Natural killer cell (primary cell): ENCODE results near the gene HGS. TPM values are rescaled to one million over a fixed set of nuclear protein-coding genes. Genes with fewer than 3 reads are reported as not detected.

ENCODE experiments used
- ATAC-seq, 3 donors: fragments of 150-1000 bp in 2 of 3; fragments of 200-7000 bp in 1 of 3; cut with Tn5 transposase; 1 replicate in 1 of 3; 2 replicates in 2 of 3; pipeline ENCODE4 v1.10.0; 2021; ENCODE audit warnings: mild to moderate bottlenecking in 2 of 3, moderate library complexity in 2 of 3
- DNase-seq, 2 donors: peaks; one replicate each; pipeline versions ENCODE4 v3.0.0 to v3.0.0-alpha.2; 2013 to 2021; ENCODE audit warnings: mixed read lengths in 1 of 2
- H3K27ac ChIP-seq: one replicate; pipeline ENCODE4 v1.5.1; 2013; ENCODE audit warnings: mild to moderate bottlenecking, low read length
- H3K27me3 ChIP-seq: one replicate; pipeline ENCODE4 v1.6.1; 2013; ENCODE audit warnings: low read length; ENCODE audit not compliant: control insufficient read depth, insufficient read depth
- H3K36me3 ChIP-seq: one replicate; pipeline ENCODE4 v1.6.1; 2013; ENCODE audit warnings: low read length; ENCODE audit not compliant: control insufficient read depth, insufficient read depth
- H3K4me1 ChIP-seq: one replicate; pipeline ENCODE4 v1.6.1; 2013; ENCODE audit warnings: low read length; ENCODE audit not compliant: control insufficient read depth, insufficient read depth
- H3K4me3 ChIP-seq: one replicate; pipeline ENCODE4 v1.5.1; 2013; ENCODE audit warnings: low read length
- H3K9me3 ChIP-seq: one replicate; pipeline ENCODE4 v1.6.1; 2013; ENCODE audit warnings: low read length; ENCODE audit not compliant: control insufficient read depth, insufficient read depth
- H3K27ac Mint-ChIP-seq, 2 donors: one replicate each; pipeline ENCODE4 v1.8.0; 2022; ENCODE audit warnings: mild to moderate bottlenecking in 2 of 2, mixed read lengths in 2 of 2, moderate library complexity in 1 of 2
- H3K27me3 Mint-ChIP-seq, 2 donors: one replicate each; pipeline ENCODE4 v1.8.0; 2022; ENCODE audit warnings: low read depth in 2 of 2, mixed read lengths in 2 of 2
- H3K36me3 Mint-ChIP-seq: one replicate; pipeline ENCODE4 v1.8.0; 2022; ENCODE audit warnings: mixed read lengths
- H3K4me1 Mint-ChIP-seq, 2 donors: one replicate each; pipeline ENCODE4 v1.8.0; 2022; ENCODE audit warnings: mixed read lengths in 2 of 2
- H3K4me3 Mint-ChIP-seq: one replicate; pipeline ENCODE4 v1.8.0; 2022; ENCODE audit warnings: mild to moderate bottlenecking, moderate library complexity, mixed read lengths
- H3K9me3 Mint-ChIP-seq, 2 donors: one replicate each; pipeline ENCODE4 v1.8.0; 2022; ENCODE audit warnings: mixed read lengths in 2 of 2
- WGBS: methylation state at CpG from one replicate; pipeline ENCODE4 v1.1.7; 2013; ENCODE audit warnings: missing lambda C conversion rate; ENCODE audit not compliant: insufficient coverage; 5-methylcytosine and 5-hydroxymethylcytosine counted together
- intact Hi-C: fragments of 100-400 bp; cut with micrococcal nuclease; formaldehyde crosslinking; loops from one replicate; pipeline ENCODE4 v1.14.2; 2022
- total RNA-seq, 4 donors: library from RNA; stranded (reverse); fragments of 120-200 nt in 1 of 4; gene quantifications; one replicate each; pipeline versions ENCODE4 v1.2.3 to v1.2.4, GENCODE V29; 2013 to 2022
- TF ChIP-seq, protein P1 (sequence below): fragments of 200-600 bp; IDR thresholded peaks from one replicate; pipeline ENCODE4 v1.8.0; 2022; ENCODE audit warnings: antibody characterized with exemption

Gene HGS
- total RNA-seq, 3 donors from 2014 or later (not counting 1 experiment from before 2014, with no cell fraction given), result 179 to 186 (median 181) TPM

GRCh38 chr17:81691196-81691595 is 7.4 kb downstream of the HGS start:
- Histone ChIP-seq H3K27me3 (no peaks in the 10 kb centered on the region), H3K27ac (no peak overlapping the region), H3K4me3 (no peak overlapping the region), H3K36me3 (peaks cover 89% of the 10 kb centered on the region), H3K4me1 (no peaks in the 10 kb centered on the region), H3K9me3 (no peaks in the 10 kb centered on the region)
- intact Hi-C loops, result no loop called here
- no peak for DNase-seq
- ATAC-seq, result no peak
- Mint-ChIP-seq H3K27me3 (no peaks in the 10 kb centered on the region), H3K4me1 (peaks cover 11 to 25% of the 10 kb centered on the region in 2 donors), H3K36me3 (no peaks in the 10 kb centered on the region), H3K9me3 (no peaks in the 10 kb centered on the region), H3K27ac (no peak overlapping the region), H3K4me3 (no peak overlapping the region)
- 97% methylated on average over 18 of the region's 18 CpGs for WGBS
- TF ChIP-seq, protein P1, sequence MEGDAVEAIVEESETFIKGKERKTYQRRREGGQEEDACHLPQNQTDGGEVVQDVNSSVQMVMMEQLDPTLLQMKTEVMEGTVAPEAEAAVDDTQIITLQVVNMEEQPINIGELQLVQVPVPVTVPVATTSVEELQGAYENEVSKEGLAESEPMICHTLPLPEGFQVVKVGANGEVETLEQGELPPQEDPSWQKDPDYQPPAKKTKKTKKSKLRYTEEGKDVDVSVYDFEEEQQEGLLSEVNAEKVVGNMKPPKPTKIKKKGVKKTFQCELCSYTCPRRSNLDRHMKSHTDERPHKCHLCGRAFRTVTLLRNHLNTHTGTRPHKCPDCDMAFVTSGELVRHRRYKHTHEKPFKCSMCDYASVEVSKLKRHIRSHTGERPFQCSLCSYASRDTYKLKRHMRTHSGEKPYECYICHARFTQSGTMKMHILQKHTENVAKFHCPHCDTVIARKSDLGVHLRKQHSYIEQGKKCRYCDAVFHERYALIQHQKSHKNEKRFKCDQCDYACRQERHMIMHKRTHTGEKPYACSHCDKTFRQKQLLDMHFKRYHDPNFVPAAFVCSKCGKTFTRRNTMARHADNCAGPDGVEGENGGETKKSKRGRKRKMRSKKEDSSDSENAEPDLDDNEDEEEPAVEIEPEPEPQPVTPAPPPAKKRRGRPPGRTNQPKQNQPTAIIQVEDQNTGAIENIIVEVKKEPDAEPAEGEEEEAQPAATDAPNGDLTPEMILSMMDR, result no peak

GRCh38 chr17:81691608-81692007 is 7.8 kb downstream of the HGS start:
- 97% methylated on average over 20 of the region's 20 CpGs for WGBS
- peaks cover 89% of the 10 kb centered on the region for H3K36me3 ChIP-seq
- no peak overlapping the region for H3K4me3 ChIP-seq
- DNase-seq (no peak), ATAC-seq (no peak)
- Mint-ChIP-seq H3K27ac (no peak overlapping the region), H3K27me3 (no peaks in the 10 kb centered on the region), H3K36me3 (no peaks in the 10 kb centered on the region), H3K4me3 (no peak overlapping the region), H3K9me3 (no peaks in the 10 kb centered on the region), H3K4me1 (peaks cover 11 to 22% of the 10 kb centered on the region in 2 donors)
- H3K4me1 ChIP-seq, result no peaks in the 10 kb centered on the region
- H3K27me3 ChIP-seq, result no peaks in the 10 kb centered on the region
- no peak overlapping the region for H3K27ac ChIP-seq
- TF ChIP-seq, protein P1, result no peak
- no peaks in the 10 kb centered on the region for H3K9me3 ChIP-seq
- intact Hi-C loops, result no loop called here

DNA sequence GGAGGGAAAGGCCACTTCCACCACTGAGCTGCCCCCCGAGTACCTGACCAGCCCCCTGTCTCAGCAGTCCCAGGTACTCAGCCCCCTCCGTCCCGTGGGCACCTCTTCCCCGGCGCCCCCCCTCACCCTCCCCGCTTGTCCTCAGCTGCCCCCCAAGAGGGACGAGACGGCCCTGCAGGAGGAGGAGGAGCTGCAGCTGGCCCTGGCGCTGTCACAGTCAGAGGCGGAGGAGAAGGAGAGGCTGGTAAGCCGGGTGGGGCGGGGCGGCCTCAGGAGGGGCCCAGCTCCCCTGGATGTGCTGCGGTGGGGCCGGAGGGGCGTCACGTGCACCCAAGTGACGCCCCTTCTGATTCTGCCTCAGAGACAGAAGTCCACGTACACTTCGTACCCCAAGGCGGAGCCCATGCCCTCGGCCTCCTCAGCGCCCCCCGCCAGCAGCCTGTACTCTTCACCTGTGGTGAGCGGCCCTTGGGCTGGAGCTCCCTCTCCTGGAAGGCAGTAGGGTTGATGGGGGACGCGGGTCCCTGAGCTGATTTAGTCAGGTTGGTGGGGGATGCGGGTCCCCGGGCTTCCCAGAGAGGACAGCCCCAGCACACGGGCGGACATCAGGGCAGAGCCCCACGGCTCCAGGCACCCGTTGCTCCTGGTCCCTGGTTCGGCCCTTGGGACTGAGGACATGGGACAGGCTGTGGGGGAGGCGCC is 9.8 kb downstream of the HGS start:
- H3K27ac ChIP-seq, result no peak overlapping the region
- ATAC-seq (no peak), DNase-seq (no peak)
- H3K4me1 Mint-ChIP-seq, result peaks cover 11 to 14% of the 10 kb centered on the region in 2 donors
- intact Hi-C loops, result no loop called here
- H3K4me3 Mint-ChIP-seq, result no peak overlapping the region
- WGBS, result 96% methylated on average over 34 of the region's 35 CpGs
- no peaks in the 10 kb centered on the region for H3K27me3 Mint-ChIP-seq
- TF ChIP-seq, protein P1, result no peak
- H3K9me3 ChIP-seq, result no peaks in the 10 kb centered on the region
- H3K4me1 ChIP-seq, result no peaks in the 10 kb centered on the region
- no peaks in the 10 kb centered on the region for H3K9me3 Mint-ChIP-seq
- H3K27ac Mint-ChIP-seq, result no peak overlapping the region
- no peaks in the 10 kb centered on the region for H3K36me3 Mint-ChIP-seq
- no peaks in the 10 kb centered on the region for H3K27me3 ChIP-seq
- peaks cover 94% of the 10 kb centered on the region for H3K36me3 ChIP-seq
- H3K4me3 ChIP-seq, result no peak overlapping the region

DNA sequence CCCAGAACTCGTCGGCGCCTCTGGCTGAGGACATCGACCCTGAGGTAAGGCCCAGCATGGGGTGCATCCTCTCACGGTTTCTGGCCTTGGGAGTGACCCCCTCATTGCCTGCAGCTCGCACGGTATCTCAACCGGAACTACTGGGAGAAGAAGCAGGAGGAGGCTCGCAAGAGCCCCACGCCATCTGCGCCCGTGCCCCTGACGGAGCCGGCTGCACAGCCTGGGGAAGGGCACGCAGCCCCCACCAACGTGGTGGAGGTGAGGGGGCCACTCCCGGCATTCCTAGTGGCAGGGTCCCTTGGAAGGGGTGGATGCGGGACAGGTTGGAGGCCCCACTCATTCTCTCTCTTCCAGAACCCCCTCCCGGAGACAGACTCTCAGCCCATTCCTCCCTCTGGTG is 11.0 kb downstream of the HGS start:
- H3K27ac Mint-ChIP-seq, result no peak overlapping the region
- TF ChIP-seq, protein P1, result no peak
- no peak for ATAC-seq
- no peak overlapping the region for H3K27ac ChIP-seq
- WGBS, result 98% methylated on average over 19 of the region's 19 CpGs
- intact Hi-C loops, result no loop called here
- H3K4me1 Mint-ChIP-seq, result peaks cover 3 to 4% of the 10 kb centered on the region in 2 donors
- H3K4me1 ChIP-seq, result no peaks in the 10 kb centered on the region
- H3K9me3 Mint-ChIP-seq, result no peaks in the 10 kb centered on the region
- H3K9me3 ChIP-seq, result no peaks in the 10 kb centered on the region
- peaks cover 84% of the 10 kb centered on the region for H3K36me3 ChIP-seq
- no peak for DNase-seq
- H3K4me3 ChIP-seq, result no peak overlapping the region
- H3K27me3 ChIP-seq, result no peaks in the 10 kb centered on the region
- no peaks in the 10 kb centered on the region for H3K27me3 Mint-ChIP-seq
- H3K4me3 Mint-ChIP-seq, result no peak overlapping the region
- H3K36me3 Mint-ChIP-seq, result no peaks in the 10 kb centered on the region
